SK-N-SH (cell line): ENCODE data around the gene PROM1. TPM values are rescaled to one million over a fixed set of nuclear protein-coding genes. Genes with fewer than 3 reads are reported as not detected.

Experiments used
- CTCF ChIA-PET: fragments of 300-600, 350-600 bp; formaldehyde crosslinking; extraction: SDS; loops from one replicate; lab custom pipeline; 2021; lab: Yijun Ruan, JAX
- POLR2A ChIA-PET: fragments of 350-600 bp; sonication (Branson Sonifier 250); formaldehyde crosslinking; extraction: SDS; loops from one replicate; lab custom pipeline; 2020; ENCODE audit warnings: antibody characterized with exemption, inconsistent platforms; lab: Yijun Ruan, JAX
- DNase-seq: peaks from one replicate; pipeline ENCODE4 v3.0.0; 2012
- H2AFZ ChIP-seq: fragments of 200-600 bp; sonication (generic); 2 replicates; pipeline ENCODE4 v1.8.1; 2016; ENCODE audit warnings: antibody characterized with exemption, mild to moderate bottlenecking, low read depth
- H3F3A ChIP-seq: fragments of 200-600 bp; sonication (generic); replicated peaks from 2 replicates; pipeline ENCODE3; 2016; ENCODE audit warnings: antibody characterized with exemption, mild to moderate bottlenecking; ENCODE audit not compliant: insufficient read depth
- H3K27ac ChIP-seq, 2 experiments: fragments of 200-500 bp in 1 of 2; fragments of 200-600 bp in 1 of 2; sonication (Bioruptor generic) in 1 of 2; sonication (generic), shearing (Covaris generic) in 1 of 2; 2 replicates each; pipeline versions ENCODE4 v1.5.1 to v1.6.1; 2014 to 2016; ENCODE audit warnings: low read depth in 2 of 2, inconsistent platforms in 1 of 2, low read length in 1 of 2, mild to moderate bottlenecking in 1 of 2, mixed read lengths in 1 of 2
- H3K27me3 ChIP-seq: fragments of 200-600 bp; sonication (generic), shearing (Covaris generic); 2 replicates; pipeline ENCODE4 v1.6.1; 2016; ENCODE audit warnings: mixed run types; ENCODE audit not compliant: insufficient read depth
- H3K36me3 ChIP-seq, 2 experiments: fragments of 200-500 bp in 1 of 2; fragments of 200-600 bp in 1 of 2; sonication (Bioruptor generic) in 1 of 2; sonication (generic) in 1 of 2; replicated peaks in 1 of 2; 2 replicates each; pipeline versions ENCODE3 to v1.5.1; 2014 to 2016; ENCODE audit warnings: low read length in 1 of 2, mild to moderate bottlenecking in 1 of 2; ENCODE audit not compliant: insufficient read depth in 2 of 2, control insufficient read depth in 1 of 2
- H3K4me1 ChIP-seq, 2 experiments: fragments of 200-500 bp in 1 of 2; fragments of 200-600 bp in 1 of 2; sonication (Bioruptor generic) in 1 of 2; sonication (generic), shearing (Covaris generic) in 1 of 2; 2 replicates each; pipeline versions ENCODE4 v1.5.1 to v1.6.1; 2014 to 2016; ENCODE audit warnings: low read depth in 1 of 2, low read length in 1 of 2, mixed run types in 1 of 2; ENCODE audit not compliant: insufficient read depth in 2 of 2, control insufficient read depth in 1 of 2
- H3K4me2 ChIP-seq: fragments of 200-600 bp; sonication (generic), shearing (Covaris generic); 2 replicates; pipeline ENCODE4 v1.6.1; 2017; ENCODE audit warnings: mixed run types
- H3K4me3 ChIP-seq, 2 experiments: fragments of 200-500 bp in 1 of 2; fragments of 200-600 bp in 1 of 2; sonication (Bioruptor generic) in 1 of 2; sonication (generic), shearing (Covaris generic) in 1 of 2; 2 replicates each; pipeline versions ENCODE4 v1.5.1 to v1.8.1; 2014 to 2016; ENCODE audit warnings: low read depth in 2 of 2, inconsistent platforms in 1 of 2, low read length in 1 of 2, mild to moderate bottlenecking in 1 of 2, mixed read lengths in 1 of 2, moderate library complexity in 1 of 2
- H3K79me2 ChIP-seq: fragments of 200-600 bp; sonication (generic); 2 replicates; pipeline ENCODE4 v1.8.1; 2017; ENCODE audit warnings: mild to moderate bottlenecking; ENCODE audit not compliant: insufficient read depth
- H3K9ac ChIP-seq: fragments of 200-600 bp; sonication (generic); 2 replicates; pipeline ENCODE4 v1.6.1; 2017; ENCODE audit warnings: mixed run types
- H3K9me2 ChIP-seq: fragments of 200-600 bp; sonication (generic); 2 replicates; pipeline ENCODE4 v1.6.1; 2017; ENCODE audit warnings: mixed run types
- H3K9me3 ChIP-seq: fragments of 200-600 bp; sonication (generic); 2 replicates; pipeline ENCODE4 v1.6.1; 2017; ENCODE audit warnings: mixed run types, mild to moderate bottlenecking, moderate library complexity
- H4K20me1 ChIP-seq: fragments of 200-600 bp; sonication (generic); 2 replicates; pipeline ENCODE4 v1.6.1; 2017; ENCODE audit warnings: mild to moderate bottlenecking, mixed run types; ENCODE audit not compliant: insufficient read depth
- CHD2 ChIP-seq: fragments of 150-350 bp; IDR thresholded peaks from 2 replicates; pipeline ENCODE4 v1.6.1; 2018; ENCODE audit warnings: low read length; ENCODE audit not compliant: partially characterized antibody
- CTCF ChIP-seq: fragments of 200-600 bp; sonication (generic); IDR thresholded peaks from 2 replicates; pipeline ENCODE4 v1.6.1; 2017; ENCODE audit warnings: antibody characterized with exemption, mild to moderate bottlenecking, moderate library complexity
- ELF1 ChIP-seq: IDR thresholded peaks from 2 replicates; pipeline ENCODE4 v1.4.0; 2012
- FOSL2 ChIP-seq: IDR thresholded peaks from 2 replicates; pipeline ENCODE4 v1.4.0; 2012; ENCODE audit warnings: low read depth, mild to moderate bottlenecking, moderate library complexity, borderline replicate concordance
- FOXJ3 ChIP-seq: sonication (generic); formaldehyde crosslinking; IDR thresholded peaks from 2 replicates; pipeline ENCODE4 v1.5.1; 2020; ENCODE audit warnings: mild to moderate bottlenecking, missing genetic modification reagents
- GABPA ChIP-seq: IDR thresholded peaks from 2 replicates; pipeline ENCODE4 v1.4.0; 2012; ENCODE audit warnings: low read depth, mild to moderate bottlenecking
- MAX ChIP-seq: IDR thresholded peaks from 2 replicates; pipeline ENCODE4 v1.4.0; 2012; ENCODE audit warnings: low read depth
- NFIC ChIP-seq: IDR thresholded peaks from 2 replicates; pipeline ENCODE4 v1.4.0; 2012; ENCODE audit warnings: borderline replicate concordance
- PBX3 ChIP-seq: IDR thresholded peaks from 2 replicates; pipeline ENCODE4; 2012
- REST ChIP-seq: IDR thresholded peaks from 2 replicates; pipeline ENCODE4 v1.6.1; 2012; ENCODE audit warnings: mild to moderate bottlenecking, low read depth, low read length, moderate library complexity
- RXRA ChIP-seq: IDR thresholded peaks from 2 replicates; pipeline ENCODE4 v1.4.0; 2012; ENCODE audit warnings: low read depth, mild to moderate bottlenecking, borderline replicate concordance
- TAF1 ChIP-seq: IDR thresholded peaks from 2 replicates; pipeline ENCODE4 v1.6.1; 2012; ENCODE audit warnings: low read depth, mild to moderate bottlenecking, low read length, moderate library complexity, borderline replicate concordance
- TCF12 ChIP-seq: IDR thresholded peaks from 2 replicates; pipeline ENCODE4 v1.4.0; 2012
- TEAD4 ChIP-seq: IDR thresholded peaks from 2 replicates; pipeline ENCODE4 v1.4.0; 2012; ENCODE audit warnings: mild to moderate bottlenecking, borderline replicate concordance; ENCODE audit not compliant: insufficient read depth
- USF1 ChIP-seq: IDR thresholded peaks from 2 replicates; pipeline ENCODE4 v1.4.0; 2012; ENCODE audit warnings: low read depth, borderline replicate concordance
- WGBS: methylation state at CpG from one replicate; pipeline ENCODE4 v1.1.6; 2017; ENCODE audit warnings: low lambda C conversion rate; 5-methylcytosine and 5-hydroxymethylcytosine counted together
- polyA plus RNA-seq, 3 experiments: library from polyadenylated mRNA; depleted of rRNA; stranded (reverse); fragments of >200 nt; gene quantifications; 2 replicates each; pipeline ENCODE4 v1.2.3, GENCODE V29; 2012

PROM1 gene
- polyA plus RNA-seq, 1 of the 3 experiments (the other 2 are of a cell fraction), result not detected

- no peak for TF ChIP-seq PBX3
Measured at GRCh38 chr4:15963001-15963451, 120.8 kb downstream of the PROM1 start, which contains the start of gene FGFBP2 (continued).

GRCh38 chr4:15961781-15962510, 121.9 kb downstream of the PROM1 start:
- Histone ChIP-seq H3K4me3 (no peak overlapping the region), H3K9me2 (no peaks in the 10 kb centered on the region), H3K27ac (no peak overlapping the region), H3K4me1 (peaks cover 0 to 9% of the 10 kb centered on the region in 2 experiments; a peak in 1 of 4 replicates), H3K9me3 (no peaks in the 10 kb centered on the region), H3K79me2 (no peaks in the 10 kb centered on the region), H3K27me3 (no peaks in the 10 kb centered on the region), H3K36me3 (no peaks in the 10 kb centered on the region), H4K20me1 (no peaks in the 10 kb centered on the region), H3F3A (no peaks in the 10 kb centered on the region), H2AFZ (no peak overlapping the region), H3K9ac (no peak overlapping the region), H3K4me2 (no peak overlapping the region)
- WGBS, result 80% methylated on average over 16 of the region's 16 CpGs
- no peak for DNase-seq
- CTCF ChIA-PET, result interaction anchor here (0.6 to 5.4 kb wide), 14 partner anchors 15 to 302 kb away, joined by 3 to 60 read pairs (median 4); no protein-coding TSS in a partner anchor
- POLR2A ChIA-PET, result no interaction called here
- TF ChIP-seq FOSL2, result no peak
- TF ChIP-seq PBX3, result no peak
- TF ChIP-seq TEAD4, result no peak
- no peak for TF ChIP-seq USF1
- no peak for TF ChIP-seq GABPA
- TF ChIP-seq MAX, result no peak
- no peak for TF ChIP-seq REST
- TF ChIP-seq RXRA, result no peak
- no peak for TF ChIP-seq ELF1
- TF ChIP-seq NFIC, result no peak
- TF ChIP-seq CTCF, result no peak
- no peak for TF ChIP-seq FOXJ3 (CRISPR knock-in tag)
- TF ChIP-seq TAF1, result no peak
- no peak for TF ChIP-seq TCF12
- no peak for TF ChIP-seq CHD2
